AG08395 (cell line): ENCODE data around the gene ATP10D.
"Not testable (repeated sequence)": the region's sequence is repeated elsewhere in the genome, so short reads cannot be mapped to it uniquely, and the experiment has no call there.

ENCODE experiments used
- DNase-seq: peaks from one replicate; pipeline ENCODE4 v3.0.0; 2012; ENCODE audit warnings: mixed read lengths, low spot score

Gene ATP10D

GRCh38 chr4:47488706-47489105, 3.6 kb downstream of the ATP10D start:
- no peak for DNase-seq

- peak; percentile 12 for DNase-seq
Observed at GRCh38 chr4:47490550-47490949, 5.5 kb downstream of the ATP10D start.

- DNase-seq = no peak
Observed at GRCh38 chr4:47493238-47494123, 8.4 kb downstream of the ATP10D start.

- no peak for DNase-seq
Observed at GRCh38 chr4:47494124-47494430, 9.0 kb downstream of the ATP10D start.

- DNase-seq = no peak
Observed at GRCh38 chr4:47498899-47499298, 13.8 kb downstream of the ATP10D start.

- no peak for DNase-seq
Observed at GRCh38 chr4:47499700-47500099, 14.6 kb downstream of the ATP10D start.

GRCh38 chr4:47500776-47501175, 15.7 kb downstream of the ATP10D start:
- no peak for DNase-seq

- no peak for DNase-seq
Observed at GRCh38 chr4:47505147-47505546, 20.1 kb downstream of the ATP10D start.

- no peak for DNase-seq
Observed at GRCh38 chr4:47505666-47506065, 20.6 kb downstream of the ATP10D start.

- DNase-seq = peak; percentile 27
Observed at GRCh38 chr4:47510506-47511143, 25.6 kb downstream of the ATP10D start.

- DNase-seq = no peak
Observed at GRCh38 chr4:47513461-47513860, 28.4 kb downstream of the ATP10D start.

GRCh38 chr4:47519239-47519883, 34.3 kb downstream of the ATP10D start:
- DNase-seq = no peak

GRCh38 chr4:47525154-47525819, 40.2 kb downstream of the ATP10D start:
- peak; percentile 82 for DNase-seq

GRCh38 chr4:47526281-47526680, 41.2 kb downstream of the ATP10D start:
- DNase-seq = no peak

GRCh38 chr4:47528646-47529045, 43.6 kb downstream of the ATP10D start:
- not testable (repeated sequence) for DNase-seq

GRCh38 chr4:47530801-47531200, 45.7 kb downstream of the ATP10D start:
- DNase-seq = no peak

GRCh38 chr4:47531241-47531953, 46.3 kb downstream of the ATP10D start:
- DNase-seq = peak; percentile 73

- DNase-seq = no peak
Observed at GRCh38 chr4:47531954-47532321, 46.9 kb downstream of the ATP10D start.

GRCh38 chr4:47532658-47533057, 47.6 kb downstream of the ATP10D start:
- no peak for DNase-seq

GRCh38 chr4:47533689-47534347, 48.7 kb downstream of the ATP10D start:
- no peak for DNase-seq

GRCh38 chr4:47534772-47535171, 49.7 kb downstream of the ATP10D start:
- DNase-seq = no peak
